ENCODE results near the gene KCNE1.
"Not testable (repeated sequence)": the region's sequence is repeated elsewhere in the genome, so short reads cannot be mapped to it uniquely, and the experiment has no call there.

KCNE1 gene

GRCh38 chr21:34511787-34512455 is at the start of gene KCNE1:
TSS of gene KCNE1 (minus strand) at chr21:34512210. CDS start at chr21:34449634, 62,576 bp downstream.
- DNase-seq (ENCODE audit: low read depth), result no peak

- DNase-seq (ENCODE audit: low read depth), result no peak
These were observed 49.8 kb upstream of the KCNE1 start for GRCh38 chr21:34561806-34562205.

- no peak for DNase-seq (ENCODE audit: low read depth)
These were observed 48.6 kb upstream of the KCNE1 start for GRCh38 chr21:34560609-34561008.

- no peak for DNase-seq (ENCODE audit: low read depth)
These were observed 48.0 kb upstream of the KCNE1 start for GRCh38 chr21:34560021-34560420.

- no peak for DNase-seq (ENCODE audit: low read depth)
These were observed 47.1 kb upstream of the KCNE1 start for GRCh38 chr21:34559089-34559631.

- no peak for DNase-seq (ENCODE audit: low read depth)
These were observed 46.2 kb upstream of the KCNE1 start for GRCh38 chr21:34558166-34558565.

- no peak for DNase-seq (ENCODE audit: low read depth)
These were observed 45.3 kb upstream of the KCNE1 start for GRCh38 chr21:34557261-34557660.

- DNase-seq (ENCODE audit: low read depth), result not testable (repeated sequence)
These were observed 42.7 kb upstream of the KCNE1 start for GRCh38 chr21:34554670-34555069.

GRCh38 chr21:34554227-34554626 is 42.2 kb upstream of the KCNE1 start:
- no peak for DNase-seq (ENCODE audit: low read depth)

GRCh38 chr21:34553151-34553952 is 41.3 kb upstream of the KCNE1 start:
- peak; percentile 89 for DNase-seq (ENCODE audit: low read depth)

GRCh38 chr21:34552360-34553098 is 40.5 kb upstream of the KCNE1 start:
- DNase-seq (ENCODE audit: low read depth), result no peak

GRCh38 chr21:34550182-34550799 is 38.3 kb upstream of the KCNE1 start:
- DNase-seq (ENCODE audit: low read depth), result no peak

- no peak for DNase-seq (ENCODE audit: low read depth)
These were observed 36.9 kb upstream of the KCNE1 start for GRCh38 chr21:34548781-34549376.

- DNase-seq (ENCODE audit: low read depth), result no peak
These were observed 34.5 kb upstream of the KCNE1 start for GRCh38 chr21:34546542-34546941.

- peak; percentile 72 for DNase-seq (ENCODE audit: low read depth)
These were observed 33.3 kb upstream of the KCNE1 start for GRCh38 chr21:34545079-34545884.

- DNase-seq (ENCODE audit: low read depth), result peak; percentile 88
These were observed 32.1 kb upstream of the KCNE1 start for GRCh38 chr21:34544032-34544496.

- DNase-seq (ENCODE audit: low read depth), result no peak
These were observed 31.0 kb upstream of the KCNE1 start for GRCh38 chr21:34543017-34543416.

GRCh38 chr21:34540206-34540605 is 28.2 kb upstream of the KCNE1 start:
- DNase-seq (ENCODE audit: low read depth), result no peak

GRCh38 chr21:34537838-34538237 is 25.8 kb upstream of the KCNE1 start:
- no peak for DNase-seq (ENCODE audit: low read depth)

GRCh38 chr21:34536820-34537219 is 24.8 kb upstream of the KCNE1 start:
- peak; percentile 49 for DNase-seq (ENCODE audit: low read depth)

GRCh38 chr21:34536311-34536710 is 24.3 kb upstream of the KCNE1 start:
- no peak for DNase-seq (ENCODE audit: low read depth)

All from ELR (cell line).